CD8-positive, alpha-beta memory T cell (primary cell): Measurements from ENCODE around the gene MYO1D. TPM values are rescaled to one million over a fixed set of nuclear protein-coding genes. Genes with fewer than 3 reads are reported as not detected.
"Not testable (repeated sequence)": the region's sequence is repeated elsewhere in the genome, so short reads cannot be mapped to it uniquely, and the experiment has no call there.

Experiments
- CTCF ChIA-PET: fragments of 350-600 bp; sonication (Branson Sonifier 250); formaldehyde crosslinking; loops from one replicate; lab custom pipeline; 2021; ENCODE audit warnings: antibody characterized with exemption; lab: Charles Lee
- POLR2A ChIA-PET: fragments of 350-600 bp; sonication (Branson Sonifier 250); formaldehyde crosslinking; loops from one replicate; lab custom pipeline; 2021; ENCODE audit warnings: antibody characterized with exemption; lab: Charles Lee
- DNase-seq, 5 donors: peaks; one replicate each; pipeline versions ENCODE4 v3.0.0 to v3.0.0-alpha.2; 2020 to 2022; ENCODE audit warnings: mixed read lengths in 1 of 5
- H3K27ac ChIP-seq: one replicate; pipeline ENCODE4 v1.7.0; 2013; ENCODE audit warnings: low read depth, mild to moderate bottlenecking, low read length, moderate library complexity
- H3K27me3 ChIP-seq: 2 replicates; pipeline ENCODE4 v1.7.0; 2013; ENCODE audit warnings: low read length, mild to moderate bottlenecking; ENCODE audit not compliant: insufficient read depth, poor library complexity, severe bottlenecking
- H3K36me3 ChIP-seq: 2 replicates; pipeline ENCODE4 v1.7.0; 2013; ENCODE audit warnings: mild to moderate bottlenecking, low read length, moderate library complexity; ENCODE audit not compliant: insufficient read depth
- H3K4me1 ChIP-seq: 2 replicates; pipeline ENCODE4 v1.7.0; 2013; ENCODE audit warnings: mild to moderate bottlenecking, low read length, moderate library complexity; ENCODE audit not compliant: insufficient read depth
- H3K4me3 ChIP-seq: 2 replicates; pipeline ENCODE4 v1.7.0; 2013; ENCODE audit warnings: mild to moderate bottlenecking, low read length
- H3K9me3 ChIP-seq: 2 replicates; pipeline ENCODE4 v1.7.0; 2013; ENCODE audit warnings: mild to moderate bottlenecking, low read length
- H3K27ac Mint-ChIP-seq, 8 donors: one replicate each; pipeline ENCODE4 v1.8.0; 2020 to 2021; ENCODE audit warnings: mixed read lengths in 8 of 8, mild to moderate bottlenecking in 6 of 8, inconsistent platforms in 3 of 8, moderate library complexity in 3 of 8
- H3K27me3 Mint-ChIP-seq, 2 donors: one replicate each; pipeline ENCODE4 v1.8.0; 2020 to 2021; ENCODE audit warnings: mixed read lengths in 2 of 2, mild to moderate bottlenecking in 1 of 2, moderate library complexity in 1 of 2
- H3K36me3 Mint-ChIP-seq, 3 donors: one replicate each; pipeline ENCODE4 v1.8.0; 2020 to 2021; ENCODE audit warnings: mixed read lengths in 3 of 3, inconsistent platforms in 1 of 3, mild to moderate bottlenecking in 1 of 3
- H3K4me1 Mint-ChIP-seq, 3 donors: one replicate each; pipeline ENCODE4 v1.8.0; 2020 to 2021; ENCODE audit warnings: mixed read lengths in 3 of 3, inconsistent platforms in 1 of 3, mild to moderate bottlenecking in 1 of 3
- H3K4me3 Mint-ChIP-seq, 7 donors: one replicate each; pipeline ENCODE4 v1.8.0; 2020 to 2021; ENCODE audit warnings: mixed read lengths in 7 of 7, mild to moderate bottlenecking in 6 of 7, moderate library complexity in 4 of 7, inconsistent platforms in 2 of 7
- H3K9me3 Mint-ChIP-seq, 5 donors: one replicate each; pipeline ENCODE4 v1.8.0; 2020 to 2022; ENCODE audit warnings: mixed read lengths in 5 of 5, mild to moderate bottlenecking in 3 of 5, moderate library complexity in 2 of 5, inconsistent platforms in 1 of 5
- polyA plus RNA-seq: library from polyadenylated mRNA; unstranded; fragments of 300-500 nt; fragmentation: Illumina TruSeq; gene quantifications from one replicate; pipeline ENCODE4 v1.2.3, GENCODE V29; 2021
- total RNA-seq, 2 experiments: library from RNA; stranded (reverse); gene quantifications; one replicate each; pipeline ENCODE4 v1.2.3, GENCODE V29; 2021

Gene MYO1D
- total RNA-seq = 10 to 100 TPM; 11.5 to 15.8 TPM
- 9.0 TPM for polyA plus RNA-seq

DNA sequence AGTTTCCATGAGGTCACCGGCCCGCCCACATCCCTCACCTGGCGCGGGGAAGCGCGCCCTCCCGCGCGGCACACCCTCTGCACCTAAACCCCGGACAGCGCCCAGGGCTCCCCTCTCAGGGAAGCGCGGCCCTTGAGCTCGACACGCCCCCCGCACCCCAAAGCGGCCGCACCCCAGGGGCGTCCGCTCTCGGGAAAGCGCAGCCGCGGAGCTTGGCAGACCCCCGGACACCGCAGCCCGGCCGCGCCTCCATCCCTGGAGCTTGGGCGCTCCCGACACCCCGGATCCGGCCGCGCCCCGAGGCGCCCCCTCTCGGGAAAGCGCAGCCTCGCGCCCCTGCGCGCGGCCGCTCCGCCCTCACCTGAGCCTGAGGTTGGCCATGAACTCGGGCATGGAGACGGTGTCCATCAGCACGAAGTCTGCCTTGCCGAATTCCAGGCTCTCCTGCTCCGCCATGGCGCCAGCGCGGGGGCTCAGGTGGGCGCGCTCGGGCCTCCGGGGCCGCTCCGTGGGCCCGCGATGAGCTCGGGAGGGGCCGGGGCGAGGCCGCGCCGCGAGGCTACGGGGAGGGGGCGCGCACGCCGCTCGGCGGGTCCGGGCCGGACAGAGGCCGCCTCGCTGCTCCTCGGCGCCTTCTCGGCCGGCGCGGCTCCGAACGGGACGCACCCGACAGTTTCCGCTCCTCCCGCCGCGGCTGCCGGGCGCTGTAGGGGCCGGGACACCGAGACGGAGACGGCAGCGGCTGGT, at the start of gene MYO1D:
Gene MYO1D, minus strand, starts transcription at position 708 of the 747 bp plus-strand sequence. Its CDS starts 252 bp downstream, at position 456.
- POLR2A ChIA-PET = interaction anchor here (0.5 to 1.0 kb wide), 3 partner anchors 33 to 1389 kb away, joined by 3 to 4 read pairs (median 3); no protein-coding TSS in a partner anchor
- H3K4me3 Mint-ChIP-seq = peak within 1 kb of the TSS; percentile 87 to 95 (median 89)
- Histone ChIP-seq H3K9me3 (no peaks in the 10 kb centered on the region), H3K36me3 (no peaks in the 10 kb centered on the region), H3K27ac (peak within 1 kb of the TSS; percentile 72), H3K4me1 (peaks cover 18% of the 10 kb centered on the region), H3K27me3 (no peaks in the 10 kb centered on the region), H3K4me3 (peak within 1 kb of the TSS; percentile 63)
- no peaks in the 10 kb centered on the region for H3K9me3 Mint-ChIP-seq
- DNase-seq = peak in 4 of 5 donors; percentile 50 to 78 (median 64)
- CTCF ChIA-PET = interaction anchor here (0.8 to 5.4 kb wide), 27 partner anchors 8 to 525 kb away, joined by 3 to 74 read pairs (median 4); partner anchors contain the start of gene CDK5R1
- H3K4me1 Mint-ChIP-seq = peaks cover 10 to 16% (median 13%) of the 10 kb centered on the region in 3 donors
- peaks cover 0 to 4% (median 0%) of the 10 kb centered on the region in 3 donors for H3K36me3 Mint-ChIP-seq
- peak within 1 kb of the TSS; percentile 74 to 96 (median 90) for H3K27ac Mint-ChIP-seq
- H3K27me3 Mint-ChIP-seq = peaks cover 0 to under 1% of the 10 kb centered on the region in 2 donors

DNA sequence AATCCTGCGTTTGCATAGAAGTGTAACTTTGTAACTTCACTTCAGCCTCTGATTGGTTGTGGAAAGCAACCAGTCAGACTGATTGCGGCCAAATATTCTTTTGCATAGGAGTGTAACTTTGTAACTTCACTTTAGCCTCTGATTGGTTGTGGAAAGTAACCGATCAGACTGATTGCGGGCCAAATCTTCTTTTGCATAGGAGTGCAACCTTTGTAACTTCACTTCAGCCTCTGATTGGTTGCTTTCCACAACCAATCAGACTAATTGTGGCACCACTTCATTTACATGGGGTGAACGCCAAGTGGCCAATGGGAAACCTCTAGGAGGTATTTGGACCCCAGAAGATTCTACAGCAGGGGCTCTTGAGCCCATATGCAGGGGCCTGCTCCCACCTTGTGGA, 49.3 kb upstream of the MYO1D start:
- ChIA-PET POLR2A (no interaction called here), CTCF (no interaction called here)
- Histone ChIP-seq H3K4me3 (no peak overlapping the region), H3K36me3 (no peaks in the 10 kb centered on the region), H3K27ac (no peak overlapping the region), H3K27me3 (peaks cover 16% of the 10 kb centered on the region), H3K9me3 (no peaks in the 10 kb centered on the region), H3K4me1 (peaks cover 3% of the 10 kb centered on the region)
- peaks cover 15 to 37% of the 10 kb centered on the region in 2 donors for H3K27me3 Mint-ChIP-seq
- peaks cover 0 to 6% (median 0%) of the 10 kb centered on the region in 3 donors for H3K4me1 Mint-ChIP-seq
- H3K27ac Mint-ChIP-seq = no peak overlapping the region
- no peaks in the 10 kb centered on the region for H3K9me3 Mint-ChIP-seq
- DNase-seq = no peak
- H3K36me3 Mint-ChIP-seq = no peaks in the 10 kb centered on the region
- no peak overlapping the region for H3K4me3 Mint-ChIP-seq

- peaks cover 5 to 25% of the 10 kb centered on the region in 2 donors for H3K27me3 Mint-ChIP-seq
- H3K27ac ChIP-seq, H3K9me3 ChIP-seq, H3K4me1 Mint-ChIP-seq, CTCF ChIA-PET, H3K4me3 ChIP-seq, H3K36me3 Mint-ChIP-seq, DNase-seq, POLR2A ChIA-PET, H3K4me1 ChIP-seq, H3K9me3 Mint-ChIP-seq, H3K4me3 Mint-ChIP-seq, H3K27ac Mint-ChIP-seq, H3K36me3 ChIP-seq: not testable (repeated sequence)
- H3K27me3 ChIP-seq = peaks cover 11% of the 10 kb centered on the region
Measured at GRCh38 chr17:32923905-32924304, 47.0 kb upstream of the MYO1D start.

- H3K27me3 Mint-ChIP-seq = peaks cover 0 to 12% of the 10 kb centered on the region in 2 donors
- CTCF ChIA-PET = no interaction called here
Measured at GRCh38 chr17:32921017-32921416, 44.1 kb upstream of the MYO1D start.

DNA sequence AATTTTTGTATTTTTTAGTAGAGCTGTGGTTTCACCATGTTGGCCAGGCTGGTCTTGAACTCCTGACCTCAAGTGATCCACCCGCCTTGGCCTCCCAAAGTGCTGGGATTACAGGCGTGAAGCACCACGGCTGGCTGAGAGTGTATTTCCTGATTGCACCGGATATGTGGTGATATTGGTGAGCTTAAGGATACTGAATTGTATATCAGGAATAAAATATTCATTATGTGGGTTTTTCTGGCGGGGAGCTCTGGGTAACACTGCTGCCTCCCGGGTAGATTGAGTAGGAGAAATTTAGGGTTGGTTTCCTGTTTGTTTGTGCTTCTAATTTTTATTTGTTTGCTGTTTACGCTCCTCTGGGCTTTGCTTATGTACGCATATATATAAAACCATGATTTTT, 43.4 kb upstream of the MYO1D start:
- ChIA-PET POLR2A (no interaction called here), CTCF (interaction anchor here (1.1 kb wide), 1 partner anchor 10 kb away, joined by 4 read pairs; no protein-coding TSS in a partner anchor)
- H3K27me3 ChIP-seq = no peaks in the 10 kb centered on the region
- no peak overlapping the region for H3K4me3 Mint-ChIP-seq
- H3K27ac Mint-ChIP-seq = no peak overlapping the region
- H3K27ac ChIP-seq = no peak overlapping the region
- H3K36me3 ChIP-seq = no peaks in the 10 kb centered on the region
- H3K27me3 Mint-ChIP-seq = peaks cover 0 to 5% of the 10 kb centered on the region in 2 donors
- H3K4me1 ChIP-seq = no peaks in the 10 kb centered on the region
- no peaks in the 10 kb centered on the region for H3K9me3 ChIP-seq
- no peak for DNase-seq
- H3K9me3 Mint-ChIP-seq = no peaks in the 10 kb centered on the region
- peaks cover 0 to 5% (median 2%) of the 10 kb centered on the region in 3 donors for H3K4me1 Mint-ChIP-seq
- no peak overlapping the region for H3K4me3 ChIP-seq
- no peaks in the 10 kb centered on the region for H3K36me3 Mint-ChIP-seq

More at GRCh38 chr17:32921017-32921416, 44.1 kb upstream of the MYO1D start:
- Histone ChIP-seq H3K27ac (no peak overlapping the region), H3K9me3 (no peaks in the 10 kb centered on the region), H3K4me1 (no peaks in the 10 kb centered on the region), H3K36me3 (no peaks in the 10 kb centered on the region), H3K27me3 (no peaks in the 10 kb centered on the region), H3K4me3 (no peak overlapping the region)
- POLR2A ChIA-PET = no interaction called here
- no peaks in the 10 kb centered on the region for H3K9me3 Mint-ChIP-seq
- H3K4me1 Mint-ChIP-seq = peaks cover 0 to 3% (median 1%) of the 10 kb centered on the region in 3 donors
- no peak overlapping the region for H3K27ac Mint-ChIP-seq
- H3K36me3 Mint-ChIP-seq = no peaks in the 10 kb centered on the region
- H3K4me3 Mint-ChIP-seq = peak overlapping the region in 1 of 7 donors; percentile 54
- DNase-seq = no peak

DNA sequence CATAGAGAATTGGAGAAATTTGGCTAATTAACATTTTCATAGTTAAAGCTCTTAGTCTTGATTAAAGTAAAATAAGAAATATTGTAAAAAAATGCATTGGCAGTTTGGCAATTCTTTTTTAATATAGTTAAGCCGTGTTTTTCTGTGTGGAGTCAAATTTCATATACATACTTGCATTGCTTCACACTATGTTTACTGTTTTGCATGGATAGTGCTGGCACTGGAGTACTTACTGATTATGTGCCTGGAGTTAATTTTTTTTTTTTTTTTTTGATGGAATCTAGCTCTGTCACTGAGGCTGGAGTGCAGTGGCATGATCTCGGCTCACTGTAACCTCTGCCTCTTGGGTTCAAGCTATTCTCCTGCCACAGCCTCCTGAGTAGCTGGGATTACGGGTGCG, 43.0 kb upstream of the MYO1D start:
- not testable (repeated sequence) for H3K27me3 ChIP-seq
- CTCF ChIA-PET = interaction anchor here (1.1 kb wide), 1 partner anchor 10 kb away, joined by 4 read pairs; no protein-coding TSS in a partner anchor

DNA sequence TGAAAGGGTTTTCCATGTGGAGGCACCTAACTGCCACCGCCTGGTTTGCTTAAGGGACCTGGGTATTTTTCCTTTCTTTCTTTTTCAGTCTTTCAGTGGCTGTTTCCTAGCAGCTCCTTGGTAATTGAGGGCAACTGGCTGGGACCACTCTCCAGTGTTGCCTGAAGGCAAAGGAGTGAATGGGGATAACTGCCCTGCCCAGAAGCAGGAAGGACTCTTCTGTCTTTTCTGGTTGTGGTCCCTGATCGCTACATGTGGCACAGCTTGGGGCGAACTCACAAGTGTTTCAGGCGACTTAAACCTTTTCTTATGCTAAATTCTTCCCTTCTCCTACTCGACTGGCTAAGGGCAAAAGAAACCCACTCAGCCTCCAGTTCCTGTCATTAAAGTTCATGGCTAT, 40.9 kb upstream of the MYO1D start:
- Mint-ChIP-seq H3K4me1 (peaks cover 0 to 5% (median 2%) of the 10 kb centered on the region in 3 donors), H3K4me3 (no peak overlapping the region), H3K27ac (peak overlapping the region in 1 of 8 donors; percentile 86), H3K9me3 (peaks cover 0 to 4% (median 0%) of the 10 kb centered on the region in 5 donors), H3K27me3 (peaks cover 0 to 4% of the 10 kb centered on the region in 2 donors), H3K36me3 (no peaks in the 10 kb centered on the region)
- CTCF ChIA-PET = no interaction called here
- POLR2A ChIA-PET = no interaction called here
- DNase-seq = no peak
- Histone ChIP-seq H3K4me3 (no peak overlapping the region), H3K27me3 (no peaks in the 10 kb centered on the region), H3K9me3 (no peaks in the 10 kb centered on the region), H3K4me1 (no peaks in the 10 kb centered on the region), H3K36me3 (no peaks in the 10 kb centered on the region), H3K27ac (no peak overlapping the region)

More for the DNA sequence above, 43.0 kb upstream of the MYO1D start:
- H3K4me1 Mint-ChIP-seq, H3K9me3 ChIP-seq, DNase-seq, H3K27ac ChIP-seq, POLR2A ChIA-PET, H3K36me3 ChIP-seq, H3K27me3 Mint-ChIP-seq, H3K9me3 Mint-ChIP-seq, H3K4me3 ChIP-seq, H3K36me3 Mint-ChIP-seq, H3K4me1 ChIP-seq, H3K4me3 Mint-ChIP-seq: not testable (repeated sequence)
- H3K27ac Mint-ChIP-seq = peak overlapping the region in 1 of 8 donors; percentile 43

DNA sequence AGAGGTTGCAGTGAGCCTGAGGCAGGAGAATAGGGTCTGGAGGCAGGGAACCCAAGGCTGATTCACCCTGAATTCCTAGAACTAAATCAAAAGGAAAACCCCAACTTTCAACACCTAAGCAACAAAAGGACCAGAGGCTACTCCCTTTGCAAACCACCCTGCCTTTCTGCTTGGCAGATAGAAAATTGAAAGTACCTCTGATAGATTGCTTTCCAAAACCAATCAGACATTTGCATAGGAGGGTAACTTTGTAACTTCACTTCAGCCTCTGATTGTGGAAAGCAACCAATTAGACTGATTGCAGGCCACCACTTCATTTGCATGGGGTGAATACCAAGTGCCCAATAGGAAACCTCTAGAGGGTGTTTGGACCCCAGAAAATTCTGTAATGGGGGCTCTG, 40.2 kb upstream of the MYO1D start:
- ChIA-PET CTCF (interaction anchor here (2.1 kb wide), 1 partner anchor 40 kb away, joined by 5 read pairs; the partner anchor contains the start of gene MYO1D), POLR2A (no interaction called here)
- peaks cover 0 to 5% (median 2%) of the 10 kb centered on the region in 3 donors for H3K4me1 Mint-ChIP-seq
- no peaks in the 10 kb centered on the region for H3K36me3 ChIP-seq
- H3K27me3 Mint-ChIP-seq = peaks cover 0 to 4% of the 10 kb centered on the region in 2 donors
- no peak overlapping the region for H3K27ac ChIP-seq
- H3K36me3 Mint-ChIP-seq = no peaks in the 10 kb centered on the region
- H3K9me3 Mint-ChIP-seq = peaks cover 0 to 4% (median 0%) of the 10 kb centered on the region in 5 donors
- H3K9me3 ChIP-seq = no peaks in the 10 kb centered on the region
- no peaks in the 10 kb centered on the region for H3K27me3 ChIP-seq
- no peaks in the 10 kb centered on the region for H3K4me1 ChIP-seq
- no peak for DNase-seq
- H3K4me3 Mint-ChIP-seq = no peak overlapping the region
- H3K27ac Mint-ChIP-seq = no peak overlapping the region
- no peak overlapping the region for H3K4me3 ChIP-seq
